ENCODE results near the gene CHURC1. TPM values are rescaled to one million over a fixed set of nuclear protein-coding genes. Genes with fewer than 3 reads are reported as not detected.

CHURC1 gene
- total RNA-seq, 2 experiments from 2014 or later, result 33.0 to 72.5 TPM

- intact Hi-C loops (cut with micrococcal nuclease; ENCODE audit: unreplicated experiment), result no loop called here
- Histone ChIP-seq H3K9me2 (ENCODE audit: insufficient read depth, low read length) (no peaks in the 10 kb centered on the region), H3K36me3 (ENCODE audit: insufficient read depth, low read length) (no peaks in the 10 kb centered on the region), H3K4me1 (ENCODE audit: insufficient read depth, low read length, poor library complexity, severe bottlenecking) (no peaks in the 10 kb centered on the region), H3K4me3 (ENCODE audit: low read depth, low read length, poor library complexity, severe bottlenecking) (no peak overlapping the region), H3K27ac (ENCODE audit: low read depth, low read length, poor library complexity, severe bottlenecking) (no peak overlapping the region), H4K20me1 (ENCODE audit: insufficient read depth, low read length) (no peaks in the 10 kb centered on the region), H3K4me2 (ENCODE audit: low read length) (no peak overlapping the region), H3K79me2 (ENCODE audit: insufficient read depth, low read depth, low read length) (no peaks in the 10 kb centered on the region), H3K9me3 (ENCODE audit: low read length) (no peaks in the 10 kb centered on the region), H2AFZ (ENCODE audit: low read length) (no peak overlapping the region)
- TF ChIP-seq CTCF (conservative IDR thresholded peaks at IDR 0.05; ENCODE audit: low read length), result no peak
- no peak for TF ChIP-seq EZH2phosphoT487 (IDR thresholded peaks at IDR 0.05; ENCODE audit: borderline replicate concordance, low read depth, low read length)
- POLR2A ChIA-PET, result interaction anchor here (0.8 to 1.0 kb wide), 2 partner anchors 31 to 178 kb away, joined by 3 to 7 read pairs; no protein-coding TSS in a partner anchor
- CTCF ChIA-PET (ENCODE audit: unreplicated experiment), result no interaction called here
- BruUV-seq (replicated peaks), result no TSS peak
- DNase-seq (ENCODE audit: low spot score), result no peak
These were observed 35.2 kb upstream of the CHURC1 start for GRCh38 chr14:64878837-64879634.

GRCh38 chr14:64879635-64880220, 34.5 kb upstream of the CHURC1 start, which contains the start of gene SPTB:
Gene SPTB, minus strand, starts transcription at chr14:64879907. Its CDS starts 56,813 bp downstream, at chr14:64823094.
- Histone ChIP-seq H2AFZ (ENCODE audit: low read length) (no peak within 1 kb of the TSS), H3K4me1 (ENCODE audit: insufficient read depth, low read length, poor library complexity, severe bottlenecking) (no peaks in the 10 kb centered on the region), H3K4me3 (ENCODE audit: low read depth, low read length, poor library complexity, severe bottlenecking) (no peak within 1 kb of the TSS), H3K4me2 (ENCODE audit: low read length) (peak within 1 kb of the TSS; percentile 24; the same call in 1 of the 2 replicates), H3K27ac (ENCODE audit: low read depth, low read length, poor library complexity, severe bottlenecking) (no peak within 1 kb of the TSS), H3K36me3 (ENCODE audit: insufficient read depth, low read length) (no peaks in the 10 kb centered on the region), H3K9me3 (ENCODE audit: low read length) (no peaks in the 10 kb centered on the region), H3K9me2 (ENCODE audit: insufficient read depth, low read length) (no peaks in the 10 kb centered on the region), H4K20me1 (ENCODE audit: insufficient read depth, low read length) (no peaks in the 10 kb centered on the region), H3K79me2 (ENCODE audit: insufficient read depth, low read depth, low read length) (no peaks in the 10 kb centered on the region)
- CTCF ChIA-PET (ENCODE audit: unreplicated experiment), result no interaction called here
- TF ChIP-seq CTCF (conservative IDR thresholded peaks at IDR 0.05; ENCODE audit: low read length) (no peak), EZH2phosphoT487 (IDR thresholded peaks at IDR 0.05; ENCODE audit: borderline replicate concordance, low read depth, low read length) (no peak)
- no TSS peak for BruUV-seq (replicated peaks)
- POLR2A ChIA-PET, result interaction anchor here (0.8 kb wide), 1 partner anchor 177 kb away, joined by 3 read pairs; no protein-coding TSS in a partner anchor
- DNase-seq (ENCODE audit: low spot score), result no peak
- intact Hi-C loops (cut with micrococcal nuclease; ENCODE audit: unreplicated experiment), result no loop called here

Measured in OCI-LY7 (cell line).